H1 (cell line): ENCODE data around the gene CADM1. TPM values are rescaled to one million over a fixed set of nuclear protein-coding genes. Genes with fewer than 3 reads are reported as not detected.

Source experiments
- BRCA1 ChIP-seq: IDR thresholded peaks from 2 replicates; pipeline ENCODE4 v1.6.1; 2012; ENCODE audit warnings: low read depth, low read length, improper control_type of control experiment
- RBBP5 ChIP-seq: IDR thresholded peaks from 2 replicates; pipeline ENCODE4 v1.7.1; 2012; ENCODE audit warnings: low read depth, mild to moderate bottlenecking, inconsistent platforms, low read length, moderate library complexity, borderline replicate concordance
- polyA plus RNA-seq, 7 experiments: library from polyadenylated mRNA; depleted of rRNA in 3 of 7; stranded (reverse) in 5 of 7; unstranded in 2 of 7; fragments of >200 nt in 5 of 7; fragments of 200-250 nt in 2 of 7; gene quantifications; 1 replicate in 5 of 7; 2 replicates in 1 of 7; 4 replicates in 1 of 7; pipeline versions ENCODE4 v1.2.1 to v1.2.3, GENCODE V29; 2011 to 2013; ENCODE audit warnings: missing spikeins in 2 of 7, mixed read lengths in 2 of 7
- total RNA-seq: library from RNA; stranded (reverse); fragmentation: NEBNext Ultra II Directional; extraction: Animal tissue kit (Norgen Biotek cat#: 25700); gene quantifications from 2 replicates; pipeline ENCODE4 v1.2.1, GENCODE V29; 2021
- TF ChIP-seq, protein P1 (sequence below): IDR thresholded peaks from 2 replicates; pipeline ENCODE4 v1.6.1; 2012; ENCODE audit warnings: low read length, inconsistent platforms
- TF ChIP-seq, protein P2 (sequence below): IDR thresholded peaks from 2 replicates; pipeline ENCODE4 v1.6.1; 2011; ENCODE audit warnings: low read depth, mild to moderate bottlenecking, low read length; ENCODE audit not compliant: insufficient read depth

CADM1 gene
- total and polyA plus RNA-seq, 2 of the 8 experiments (the other 6 are each of a cell fraction or from before 2014, with no cell fraction given), result 8.3 to 25.3 TPM

DNA sequence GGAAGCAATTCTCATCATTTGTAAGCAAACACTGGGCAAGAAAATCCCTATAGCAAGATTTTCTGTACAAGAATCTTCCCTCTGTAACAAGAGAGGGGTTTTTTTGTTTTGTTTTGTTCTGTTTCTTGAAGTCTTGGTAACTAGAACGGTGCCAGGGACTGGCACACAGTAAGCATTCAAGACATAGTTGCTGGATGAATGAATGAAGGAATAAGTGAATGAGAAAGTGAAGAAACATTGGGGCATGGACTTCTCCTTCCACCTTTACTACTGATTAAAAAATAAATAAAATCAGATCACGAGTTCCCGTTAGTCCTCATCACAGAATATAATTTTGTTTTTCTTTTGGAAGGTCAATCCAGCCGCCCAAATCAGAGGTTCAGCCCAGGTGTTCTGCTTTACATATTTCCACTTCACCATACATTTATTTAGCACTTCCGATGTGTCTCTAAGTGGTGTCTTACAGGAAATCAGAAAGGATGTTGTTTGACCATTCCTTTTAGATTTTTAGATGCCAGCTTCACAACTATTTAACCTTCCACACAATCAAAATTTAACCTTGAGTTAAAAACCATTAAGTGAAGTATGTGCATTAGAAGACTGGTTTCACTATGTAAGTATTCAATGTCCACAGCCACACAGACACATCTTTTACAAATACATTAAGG is 281.2 kb downstream of the CADM1 start (continued):
- TF ChIP-seq, protein P1, sequence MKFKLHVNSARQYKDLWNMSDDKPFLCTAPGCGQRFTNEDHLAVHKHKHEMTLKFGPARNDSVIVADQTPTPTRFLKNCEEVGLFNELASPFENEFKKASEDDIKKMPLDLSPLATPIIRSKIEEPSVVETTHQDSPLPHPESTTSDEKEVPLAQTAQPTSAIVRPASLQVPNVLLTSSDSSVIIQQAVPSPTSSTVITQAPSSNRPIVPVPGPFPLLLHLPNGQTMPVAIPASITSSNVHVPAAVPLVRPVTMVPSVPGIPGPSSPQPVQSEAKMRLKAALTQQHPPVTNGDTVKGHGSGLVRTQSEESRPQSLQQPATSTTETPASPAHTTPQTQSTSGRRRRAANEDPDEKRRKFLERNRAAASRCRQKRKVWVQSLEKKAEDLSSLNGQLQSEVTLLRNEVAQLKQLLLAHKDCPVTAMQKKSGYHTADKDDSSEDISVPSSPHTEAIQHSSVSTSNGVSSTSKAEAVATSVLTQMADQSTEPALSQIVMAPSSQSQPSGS, result no peak
- TF ChIP-seq BRCA1 (no peak), RBBP5 (no peak)
- TF ChIP-seq, protein P2, sequence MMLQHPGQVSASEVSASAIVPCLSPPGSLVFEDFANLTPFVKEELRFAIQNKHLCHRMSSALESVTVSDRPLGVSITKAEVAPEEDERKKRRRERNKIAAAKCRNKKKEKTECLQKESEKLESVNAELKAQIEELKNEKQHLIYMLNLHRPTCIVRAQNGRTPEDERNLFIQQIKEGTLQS, result no peak
